Ovary (tissue), 9 donors: ENCODE measurements around the gene PTN. TPM values are rescaled to one million over a fixed set of nuclear protein-coding genes. Genes with fewer than 3 reads are reported as not detected.

ENCODE experiments used
- DNase-seq, 5 donors: peaks; one replicate each; pipeline ENCODE4 v3.0.0-alpha.2; 2019 to 2020
- H3K27ac ChIP-seq, 2 donors: fragments of 200-600 bp; one replicate each; pipeline versions ENCODE4 v1.5.1 to v1.8.0; 2019 to 2022
- H3K27me3 ChIP-seq: fragments of 200-600 bp; one replicate; pipeline ENCODE4 v1.8.0; 2022
- H3K36me3 ChIP-seq: fragments of 200-600 bp; sonication (generic); one replicate; pipeline ENCODE4 v1.5.1; 2019
- H3K4me1 ChIP-seq: one replicate; pipeline ENCODE4 v1.8.1; 2013; ENCODE audit warnings: mild to moderate bottlenecking, moderate library complexity; ENCODE audit not compliant: insufficient read depth
- H3K4me3 ChIP-seq: fragments of 200-600 bp; sonication (generic); one replicate; pipeline ENCODE4 v1.5.1; 2017
- H3K9me3 ChIP-seq, 2 donors: fragments of 200-600 bp in 1 of 2; sonication (generic) in 1 of 2; one replicate each; pipeline versions ENCODE4 v1.5.1 to v1.8.1; 2013 to 2019; ENCODE audit warnings: mild to moderate bottlenecking in 1 of 2, moderate library complexity in 1 of 2
- CTCF ChIP-seq, 3 donors: fragments of 450-650 bp in 2 of 3; fragments of 200-600 bp in 1 of 3; IDR thresholded peaks; one replicate each; pipeline versions ENCODE4 v1.5.1 to v1.8.0; 2016 to 2022; ENCODE audit warnings: antibody characterized with exemption in 3 of 3, mild to moderate bottlenecking in 1 of 3
- EP300 ChIP-seq: sonication (generic); formaldehyde crosslinking; IDR thresholded peaks from one replicate; pipeline ENCODE4 v1.6.1; 2017; ENCODE audit warnings: antibody characterized with exemption
- POLR2A ChIP-seq: fragments of 450-650 bp; IDR thresholded peaks from one replicate; pipeline ENCODE4 v1.6.1; 2017; ENCODE audit warnings: antibody characterized with exemption, mild to moderate bottlenecking, moderate library complexity
- WGBS, 3 donors: extraction: QIAGEN DNeasy Blood & Tissue Kit in 1 of 3; methylation state at CpG; one replicate each; pipeline versions ENCODE4 v1.1.5 to v1.1.7; 2013 to 2017; 5-methylcytosine and 5-hydroxymethylcytosine counted together
- intact Hi-C, 4 donors: fragments of 100-400 bp; cut with DNase I; formaldehyde crosslinking; loops; one replicate each; pipeline versions ENCODE4 v1.11.0 to v1.15.1; 2022 to 2023
- polyA plus RNA-seq, 2 donors: library from polyadenylated mRNA; stranded (reverse); fragments of 200-250 nt in 1 of 2; fragments of 350-450 nt in 1 of 2; fragmentation: Illumina TruSeq in 1 of 2; extraction: RNeasy Lipid Tissue Mini Kit (QIAGEN cat#74804) in 1 of 2; gene quantifications; one replicate each; pipeline ENCODE4 v1.2.3, GENCODE V29; 2013 to 2014
- total RNA-seq, 7 donors: library from RNA; depleted of rRNA in 2 of 7; stranded (reverse); fragments of >200 nt in 2 of 7; fragmentation: NEBNext Ultra II Directional in 3 of 7; extraction: Animal tissue kit (Norgen Biotek cat#: 25700) in 3 of 7; gene quantifications; one replicate each; pipeline versions ENCODE4 v1.1.0 to v1.2.4, GENCODE V29; 2016 to 2023
- donor health status: DM: no; HTN: no; CAD: no; lungs with moderate emphysema.
- donor health status: DM: no; HTN: no; CAD: no.
- donor health status: Bipolar disorder and iron deficiency.
- donor health status: DM: yes; HTN: yes; CAD: no.
- donor health status: DM: no; HTN: no; CAD: no.
- donor health status: DM: yes; HTN: yes; CAD: no.

The PTN gene
- total and polyA plus RNA-seq, 9 donors, result 2.1 to 20.0 (median 4.3) TPM

- H3K9me3 ChIP-seq, result no peaks in the 10 kb centered on the region
- no peak overlapping the region for H3K27ac ChIP-seq
- H3K27me3 ChIP-seq, result no peaks in the 10 kb centered on the region
- no peaks in the 10 kb centered on the region for H3K4me1 ChIP-seq
- DNase-seq, result no peak
- intact Hi-C loops, result no loop called here
- 87 to 95% (median 91%) methylated on average over 4 of the region's 4 CpGs for WGBS, 3 donors
- TF ChIP-seq CTCF (IDR thresholded peaks at IDR 0.05) (no peak), POLR2A (no peak), EP300 (no peak)
- H3K4me3 ChIP-seq, result no peak overlapping the region
- H3K36me3 ChIP-seq, result no peaks in the 10 kb centered on the region
These were observed 7.7 kb downstream of the PTN start for GRCh38 chr7:137335814-137336213.

GRCh38 chr7:137331378-137331777 is 12.2 kb downstream of the PTN start:
- no peak for TF ChIP-seq EP300
- TF ChIP-seq POLR2A, result no peak
- no peak for TF ChIP-seq CTCF (IDR thresholded peaks at IDR 0.05)
- WGBS, 3 donors, result 64 to 80% (median 75%) methylated on average over 8 of the region's 8 CpGs

GRCh38 chr7:137329411-137329810 is 14.1 kb downstream of the PTN start:
- H3K36me3 ChIP-seq, result no peaks in the 10 kb centered on the region
- no peak for DNase-seq
- H3K9me3 ChIP-seq, result no peaks in the 10 kb centered on the region
- no peaks in the 10 kb centered on the region for H3K4me1 ChIP-seq
- no peaks in the 10 kb centered on the region for H3K27me3 ChIP-seq
- 89 to 96% (median 93%) methylated on average over 1 of the region's 1 CpG for WGBS, 3 donors
- TF ChIP-seq POLR2A (no peak), CTCF (IDR thresholded peaks at IDR 0.05) (no peak), EP300 (no peak)
- H3K27ac ChIP-seq, result no peak overlapping the region
- H3K4me3 ChIP-seq, result no peak overlapping the region
- intact Hi-C loops, result no loop called here

More at GRCh38 chr7:137331378-137331777, 12.2 kb downstream of the PTN start:
- no peaks in the 10 kb centered on the region for H3K9me3 ChIP-seq
- H3K36me3 ChIP-seq, result no peaks in the 10 kb centered on the region
- no peak for DNase-seq
- H3K27me3 ChIP-seq, result no peaks in the 10 kb centered on the region
- intact Hi-C loops, result no loop called here
- H3K27ac ChIP-seq, result no peak overlapping the region
- H3K4me3 ChIP-seq, result no peak overlapping the region
- no peaks in the 10 kb centered on the region for H3K4me1 ChIP-seq

GRCh38 chr7:137328373-137329120 is 15.0 kb downstream of the PTN start:
- DNase-seq, result no peak
- H3K27me3 ChIP-seq, result no peaks in the 10 kb centered on the region
- intact Hi-C loops, result no loop called here
- no peaks in the 10 kb centered on the region for H3K36me3 ChIP-seq
- WGBS, 3 donors, result 45 to 60% (median 59%) methylated on average over 5 of the region's 5 CpGs
- H3K9me3 ChIP-seq, result no peaks in the 10 kb centered on the region
- H3K4me3 ChIP-seq, result no peak overlapping the region
- no peaks in the 10 kb centered on the region for H3K4me1 ChIP-seq
- H3K27ac ChIP-seq, result no peak overlapping the region
- no peak for TF ChIP-seq CTCF (IDR thresholded peaks at IDR 0.05)
